ENCODE results near the gene TTC9C.

Gene TTC9C

GRCh38 chr11:62710001-62710345 lies 18.3 kb upstream of the TTC9C start:
- Histone ChIP-seq H3K9me2 (replicated peaks; ENCODE audit: insufficient read depth, low read length) (no peaks in the 10 kb centered on the region), H3K79me2 (ENCODE audit: insufficient read depth, low read length) (peaks cover 5% of the 10 kb centered on the region; the same call in 1 of the 2 replicates), H3K4me3 (ENCODE audit: insufficient read depth, low read length, poor library complexity, severe bottlenecking) (no peak overlapping the region), H3K27ac (ENCODE audit: low read depth, low read length) (no peak overlapping the region), H3K36me3 (ENCODE audit: low read length) (peaks cover 8% of the 10 kb centered on the region), H3F3A (ENCODE audit: insufficient read depth) (peaks cover 24% of the 10 kb centered on the region), H3K27me3 (ENCODE audit: low read length) (no peaks in the 10 kb centered on the region), H3K9me3 (ENCODE audit: insufficient read depth, low read length) (no peaks in the 10 kb centered on the region), H4K20me1 (ENCODE audit: low read depth, low read length) (no peaks in the 10 kb centered on the region), H3K4me2 (ENCODE audit: low read depth, low read length, poor library complexity, severe bottlenecking) (no peak overlapping the region), H3K9ac (ENCODE audit: low read length) (no peak overlapping the region), H2AFZ (ENCODE audit: low read depth, low read length, severe bottlenecking) (no peak overlapping the region)
- TF ChIP-seq CTCF (IDR thresholded peaks at IDR 0.05; ENCODE audit: insufficient read depth, low read length, poor library complexity, severe bottlenecking) (no peak), EZH2phosphoT487 (conservative IDR thresholded peaks at IDR 0.05; ENCODE audit: low read length) (no peak)

GRCh38 chr11:62712276-62712812 lies 15.9 kb upstream of the TTC9C start:
- Histone ChIP-seq H3K4me2 (ENCODE audit: low read depth, low read length, poor library complexity, severe bottlenecking) (no peak overlapping the region), H3K9me3 (ENCODE audit: insufficient read depth, low read length) (no peaks in the 10 kb centered on the region), H3K27ac (ENCODE audit: low read depth, low read length) (no peak overlapping the region), H2AFZ (ENCODE audit: low read depth, low read length, severe bottlenecking) (no peak overlapping the region), H4K20me1 (ENCODE audit: low read depth, low read length) (no peaks in the 10 kb centered on the region), H3K9ac (ENCODE audit: low read length) (no peak overlapping the region), H3K36me3 (ENCODE audit: low read length) (peaks cover 30% of the 10 kb centered on the region), H3K9me2 (replicated peaks; ENCODE audit: insufficient read depth, low read length) (no peaks in the 10 kb centered on the region), H3K79me2 (ENCODE audit: insufficient read depth, low read length) (peaks cover 10% of the 10 kb centered on the region; the same call in 1 of the 2 replicates), H3K27me3 (ENCODE audit: low read length) (no peaks in the 10 kb centered on the region), H3K4me3 (ENCODE audit: insufficient read depth, low read length, poor library complexity, severe bottlenecking) (no peak overlapping the region), H3F3A (ENCODE audit: insufficient read depth) (peaks cover 18% of the 10 kb centered on the region)
- TF ChIP-seq EZH2phosphoT487 (conservative IDR thresholded peaks at IDR 0.05; ENCODE audit: low read length): no peak
- TF ChIP-seq CTCF (IDR thresholded peaks at IDR 0.05; ENCODE audit: insufficient read depth, low read length, poor library complexity, severe bottlenecking): no peak

GRCh38 chr11:62712861-62713260 lies 15.4 kb upstream of the TTC9C start:
- no peak for TF ChIP-seq CTCF (IDR thresholded peaks at IDR 0.05; ENCODE audit: insufficient read depth, low read length, poor library complexity, severe bottlenecking)
- TF ChIP-seq EZH2phosphoT487 (conservative IDR thresholded peaks at IDR 0.05; ENCODE audit: low read length): no peak
- Histone ChIP-seq H3K36me3 (ENCODE audit: low read length) (peaks cover 32% of the 10 kb centered on the region), H3K27ac (ENCODE audit: low read depth, low read length) (no peak overlapping the region), H3K9me2 (replicated peaks; ENCODE audit: insufficient read depth, low read length) (no peaks in the 10 kb centered on the region), H3F3A (ENCODE audit: insufficient read depth) (peaks cover 15% of the 10 kb centered on the region), H3K27me3 (ENCODE audit: low read length) (no peaks in the 10 kb centered on the region), H3K4me3 (ENCODE audit: insufficient read depth, low read length, poor library complexity, severe bottlenecking) (no peak overlapping the region), H4K20me1 (ENCODE audit: low read depth, low read length) (no peaks in the 10 kb centered on the region), H3K9me3 (ENCODE audit: insufficient read depth, low read length) (no peaks in the 10 kb centered on the region), H3K4me2 (ENCODE audit: low read depth, low read length, poor library complexity, severe bottlenecking) (no peak overlapping the region), H3K79me2 (ENCODE audit: insufficient read depth, low read length) (peaks cover 13% of the 10 kb centered on the region; the same call in 1 of the 2 replicates), H3K9ac (ENCODE audit: low read length) (no peak overlapping the region), H2AFZ (ENCODE audit: low read depth, low read length, severe bottlenecking) (no peak overlapping the region)
